NCI-H2227 (cell line): ENCODE results near the gene HUWE1.
"Not testable (repeated sequence)": the region's sequence is repeated elsewhere in the genome, so short reads cannot be mapped to it uniquely, and the experiment has no call there.

Source experiments
- DNase-seq: peaks from one replicate; lab custom pipeline; 2025; ENCODE audit not compliant: unreplicated experiment; lab: John Stamatoyannopoulos, UW

Gene HUWE1

GRCh38 chrX:53526999-53527398, 159.5 kb downstream of the HUWE1 start:
- DNase-seq: no peak

DNA sequence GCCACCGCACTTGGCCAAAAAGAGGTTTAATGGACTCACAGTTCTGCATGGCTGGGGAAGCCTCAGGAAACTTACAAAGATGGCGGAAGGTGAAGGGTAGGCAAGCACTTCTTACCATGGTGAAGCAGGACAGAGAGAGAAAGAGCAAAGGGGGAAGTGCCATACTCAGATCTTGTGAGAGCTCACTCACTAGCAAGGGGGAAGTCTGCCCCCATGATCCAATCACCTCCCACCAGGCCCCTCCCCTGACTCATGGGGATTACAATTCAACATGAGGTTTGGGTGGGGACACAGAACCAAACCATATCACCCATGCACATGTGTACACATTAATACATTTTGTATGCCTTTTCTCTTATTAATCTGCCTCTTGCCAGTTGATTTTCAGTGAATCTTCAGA, 175.2 kb downstream of the HUWE1 start:
- no peak for DNase-seq

DNA sequence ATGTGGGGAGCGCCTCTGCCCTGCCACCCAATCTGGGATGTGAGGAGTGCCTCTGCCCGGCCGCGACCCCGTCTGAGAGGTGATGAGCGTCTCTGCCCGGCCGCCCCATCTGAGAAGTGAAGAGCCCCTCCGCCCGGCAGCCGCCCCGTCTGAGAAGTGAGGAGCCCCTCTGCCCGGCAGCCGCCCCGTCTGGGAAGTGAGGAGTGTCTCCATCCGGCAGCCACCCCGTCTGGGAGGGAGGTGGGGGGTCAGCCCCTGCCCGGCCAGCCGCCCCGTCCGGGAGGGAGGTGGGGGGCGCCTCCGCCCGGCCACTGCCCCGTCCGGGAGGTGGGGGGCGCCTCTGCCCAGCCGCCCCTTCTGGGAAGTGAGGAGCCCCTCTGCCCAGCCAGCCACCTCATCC, 182.5 kb downstream of the HUWE1 start:
- not testable (repeated sequence) for DNase-seq

- peak; percentile 41 for DNase-seq
These were observed 192.1 kb downstream of the HUWE1 start for GRCh38 chrX:53494436-53494835.

- DNase-seq: no peak
These were observed 200.2 kb downstream of the HUWE1 start for GRCh38 chrX:53486285-53486684.

DNA sequence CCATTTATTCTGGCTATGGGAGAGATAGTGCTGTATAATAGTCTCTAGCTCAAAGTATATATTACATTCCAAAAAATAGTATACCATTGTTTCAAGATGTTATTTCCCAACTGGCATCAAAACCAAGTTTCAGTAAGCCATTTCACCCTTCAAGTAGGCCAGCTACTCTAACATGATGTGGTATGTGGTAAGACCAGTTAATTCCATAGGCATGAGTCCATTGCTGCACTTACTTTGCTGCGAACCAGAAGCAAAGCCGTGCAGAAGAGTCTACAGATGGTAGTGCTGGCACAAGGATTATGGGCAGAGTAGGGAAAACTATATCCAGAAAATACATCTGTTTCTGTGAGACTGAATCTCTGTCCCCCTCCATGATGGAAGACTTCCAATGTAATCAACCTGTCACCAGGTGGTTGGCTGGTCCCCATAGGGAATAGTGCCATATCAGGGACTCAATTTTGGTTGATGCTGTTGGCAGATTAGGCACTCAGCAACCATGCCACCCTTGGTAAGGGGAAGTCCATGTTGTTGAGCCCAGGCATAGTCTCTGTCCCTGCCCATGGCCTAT, 202.6 kb downstream of the HUWE1 start:
- no peak for DNase-seq

DNA sequence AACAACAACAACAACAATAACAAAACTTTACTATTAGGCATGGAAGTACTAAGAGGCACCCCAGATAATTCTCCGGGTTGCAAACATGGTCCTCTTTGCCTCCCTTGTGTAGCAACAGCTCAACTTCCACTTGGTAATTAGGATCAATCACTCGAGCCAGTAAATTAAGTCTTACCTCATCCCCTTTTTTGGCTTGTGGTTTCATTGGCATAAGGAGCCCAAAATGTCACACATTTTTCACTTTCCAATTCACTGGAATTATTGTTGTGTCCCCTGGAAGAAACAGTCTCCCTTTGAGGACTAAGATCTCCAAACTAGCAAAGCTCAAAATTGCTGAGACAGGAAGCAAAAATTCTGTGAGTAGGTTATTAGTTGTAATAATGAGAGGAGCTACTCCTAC, 203.1 kb downstream of the HUWE1 start:
- DNase-seq: no peak
